Glutamatergic neuron (in vitro differentiated cells): Measurements from ENCODE around the gene TATDN3. TPM values are rescaled to one million over a fixed set of nuclear protein-coding genes. Genes with fewer than 3 reads are reported as not detected.

Source experiments
- DNase-seq: peaks from one replicate; pipeline ENCODE4 v3.0.0; 2022
- H3K27ac Mint-ChIP-seq: one replicate; pipeline ENCODE4 v1.8.0; 2020; ENCODE audit warnings: mild to moderate bottlenecking, mixed read lengths, inconsistent platforms; ENCODE audit not compliant: unreplicated experiment
- H3K27me3 Mint-ChIP-seq: one replicate; pipeline ENCODE4 v1.8.0; 2020; ENCODE audit warnings: mild to moderate bottlenecking, moderate library complexity, mixed read lengths, inconsistent platforms; ENCODE audit not compliant: unreplicated experiment
- H3K36me3 Mint-ChIP-seq: one replicate; pipeline ENCODE4 v1.8.0; 2020; ENCODE audit warnings: mild to moderate bottlenecking, mixed read lengths, inconsistent platforms; ENCODE audit not compliant: unreplicated experiment
- H3K4me1 Mint-ChIP-seq: one replicate; pipeline ENCODE4 v1.8.0; 2020; ENCODE audit warnings: mild to moderate bottlenecking, low read depth, mixed read lengths, inconsistent platforms; ENCODE audit not compliant: unreplicated experiment
- H3K4me3 Mint-ChIP-seq: one replicate; pipeline ENCODE4 v1.8.0; 2020; ENCODE audit warnings: mild to moderate bottlenecking, mixed read lengths, inconsistent platforms; ENCODE audit not compliant: unreplicated experiment
- H3K9me3 Mint-ChIP-seq: one replicate; pipeline ENCODE4 v1.8.0; 2020; ENCODE audit warnings: mild to moderate bottlenecking, moderate library complexity, mixed read lengths, inconsistent platforms; ENCODE audit not compliant: unreplicated experiment
- total RNA-seq: library from RNA; stranded (reverse); fragmentation: NEBNext Ultra II Directional; extraction: Animal tissue kit (Norgen Biotek cat#: 25700); gene quantifications from one replicate; pipeline ENCODE4 v1.2.1, GENCODE V29; 2021; ENCODE audit not compliant: unreplicated experiment
- TF ChIP-seq, protein P1 (sequence below): fragments of 200-600 bp; sonication (generic); IDR thresholded peaks from one replicate; pipeline ENCODE4 v1.5.0; 2021; ENCODE audit not compliant: partially characterized antibody, unreplicated experiment

Gene TATDN3
- total RNA-seq, 1 donor from 2014 or later: 15.8 TPM

- H3K36me3 Mint-ChIP-seq: peaks cover 19% of the 10 kb centered on the region
- TF ChIP-seq, protein P1, sequence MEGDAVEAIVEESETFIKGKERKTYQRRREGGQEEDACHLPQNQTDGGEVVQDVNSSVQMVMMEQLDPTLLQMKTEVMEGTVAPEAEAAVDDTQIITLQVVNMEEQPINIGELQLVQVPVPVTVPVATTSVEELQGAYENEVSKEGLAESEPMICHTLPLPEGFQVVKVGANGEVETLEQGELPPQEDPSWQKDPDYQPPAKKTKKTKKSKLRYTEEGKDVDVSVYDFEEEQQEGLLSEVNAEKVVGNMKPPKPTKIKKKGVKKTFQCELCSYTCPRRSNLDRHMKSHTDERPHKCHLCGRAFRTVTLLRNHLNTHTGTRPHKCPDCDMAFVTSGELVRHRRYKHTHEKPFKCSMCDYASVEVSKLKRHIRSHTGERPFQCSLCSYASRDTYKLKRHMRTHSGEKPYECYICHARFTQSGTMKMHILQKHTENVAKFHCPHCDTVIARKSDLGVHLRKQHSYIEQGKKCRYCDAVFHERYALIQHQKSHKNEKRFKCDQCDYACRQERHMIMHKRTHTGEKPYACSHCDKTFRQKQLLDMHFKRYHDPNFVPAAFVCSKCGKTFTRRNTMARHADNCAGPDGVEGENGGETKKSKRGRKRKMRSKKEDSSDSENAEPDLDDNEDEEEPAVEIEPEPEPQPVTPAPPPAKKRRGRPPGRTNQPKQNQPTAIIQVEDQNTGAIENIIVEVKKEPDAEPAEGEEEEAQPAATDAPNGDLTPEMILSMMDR: no peak
- H3K9me3 Mint-ChIP-seq: peaks cover 11% of the 10 kb centered on the region
- H3K27ac Mint-ChIP-seq: no peak overlapping the region
- H3K27me3 Mint-ChIP-seq: peaks cover 6% of the 10 kb centered on the region
- DNase-seq: no peak
- H3K4me3 Mint-ChIP-seq: no peak overlapping the region
- H3K4me1 Mint-ChIP-seq: no peaks in the 10 kb centered on the region
Measured at GRCh38 chr1:212820969-212821368, 29.3 kb downstream of the TATDN3 start.

DNA sequence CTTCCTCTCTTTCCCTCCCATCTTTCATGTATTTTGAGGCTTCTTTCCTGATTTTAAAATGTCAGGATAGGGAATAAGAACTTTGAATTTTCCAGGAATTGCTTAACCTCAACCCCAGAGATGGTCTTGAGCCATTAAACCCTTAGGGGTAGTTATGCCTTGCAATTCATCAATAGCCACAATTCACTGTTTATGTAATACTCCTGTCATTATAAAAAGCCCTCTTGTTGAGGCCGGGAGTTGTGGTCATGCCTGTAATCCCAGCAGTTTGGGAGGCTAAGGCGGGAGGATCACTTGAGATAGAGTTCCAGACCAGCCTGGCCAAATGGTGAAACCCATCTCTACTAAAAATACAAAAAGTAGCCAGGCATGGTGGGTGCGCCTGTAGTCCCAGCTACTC lies 31.3 kb downstream of the TATDN3 start:
- Mint-ChIP-seq H3K27me3 (peaks cover 10% of the 10 kb centered on the region), H3K36me3 (peaks cover 28% of the 10 kb centered on the region), H3K4me3 (no peak overlapping the region), H3K4me1 (no peaks in the 10 kb centered on the region), H3K9me3 (peaks cover 16% of the 10 kb centered on the region), H3K27ac (no peak overlapping the region)
- no peak for DNase-seq
- TF ChIP-seq, protein P1: no peak

DNA sequence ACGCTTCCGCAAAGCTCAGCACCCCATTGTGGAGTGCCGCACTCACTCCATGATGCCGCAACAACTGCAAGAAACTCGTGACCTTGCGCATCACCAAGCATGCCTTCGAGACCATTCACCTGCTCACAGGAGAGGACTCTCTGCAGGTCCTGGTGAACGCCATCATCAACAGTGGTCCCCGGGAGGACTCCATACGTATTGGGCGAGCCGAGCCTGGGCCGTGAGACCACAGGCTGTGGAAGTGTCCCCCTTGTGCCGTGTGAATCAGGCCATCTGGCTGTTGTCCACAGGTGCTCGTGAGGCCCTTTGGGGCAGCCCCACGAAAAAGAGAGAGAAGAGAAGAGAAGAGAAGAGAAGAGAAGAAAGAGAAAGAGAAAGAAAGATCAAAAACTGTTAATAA lies 32.5 kb downstream of the TATDN3 start:
- Mint-ChIP-seq H3K9me3 (peaks cover 16% of the 10 kb centered on the region), H3K4me3 (peak overlapping the region; percentile 8), H3K4me1 (no peaks in the 10 kb centered on the region), H3K27me3 (peaks cover 10% of the 10 kb centered on the region), H3K36me3 (peaks cover 28% of the 10 kb centered on the region), H3K27ac (no peak overlapping the region)
- TF ChIP-seq, protein P1: no peak
- DNase-seq: no peak

DNA sequence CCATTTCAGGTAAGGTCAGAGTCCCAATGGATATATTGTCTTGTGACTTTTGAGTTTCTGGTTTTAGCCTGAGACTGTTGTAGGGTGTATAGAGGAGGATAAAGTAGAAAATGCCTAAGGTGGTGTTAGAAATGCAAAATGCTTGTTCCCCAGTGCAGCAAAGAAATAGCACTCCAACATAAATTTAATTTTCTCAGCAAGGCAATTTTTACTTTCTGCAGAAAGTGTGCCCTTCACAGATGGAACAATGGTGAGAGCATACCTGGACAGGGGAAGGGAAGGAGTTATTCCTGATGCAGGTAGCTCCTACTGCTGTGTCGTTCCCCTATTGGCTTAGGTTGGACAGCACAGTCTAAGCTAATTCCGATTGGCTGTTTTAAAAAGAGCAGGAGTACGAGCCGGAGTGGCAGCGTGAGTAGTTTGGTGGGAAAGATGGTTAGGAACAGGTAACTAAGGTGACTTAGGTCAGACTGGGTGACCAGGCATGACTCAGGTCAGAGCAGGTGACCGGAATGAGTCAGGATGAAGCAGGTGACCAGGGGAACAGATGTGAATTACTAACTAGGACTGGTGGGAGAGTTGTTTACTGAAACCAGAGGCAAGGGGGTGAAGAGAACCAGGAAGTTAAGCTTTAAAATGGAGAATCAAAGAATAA lies 34.2 kb downstream of the TATDN3 start:
- H3K36me3 Mint-ChIP-seq: peaks cover 28% of the 10 kb centered on the region
- H3K27ac Mint-ChIP-seq: no peak overlapping the region
- peaks cover 10% of the 10 kb centered on the region for H3K27me3 Mint-ChIP-seq
- H3K9me3 Mint-ChIP-seq: peaks cover 16% of the 10 kb centered on the region
- H3K4me1 Mint-ChIP-seq: no peaks in the 10 kb centered on the region
- no peak overlapping the region for H3K4me3 Mint-ChIP-seq
- DNase-seq: no peak
- TF ChIP-seq, protein P1: no peak

GRCh38 chr1:212827171-212827776 lies 35.6 kb downstream of the TATDN3 start:
- H3K9me3 Mint-ChIP-seq: peaks cover 16% of the 10 kb centered on the region
- H3K36me3 Mint-ChIP-seq: peaks cover 28% of the 10 kb centered on the region
- H3K27ac Mint-ChIP-seq: no peak overlapping the region
- no peak for DNase-seq
- H3K4me1 Mint-ChIP-seq: no peaks in the 10 kb centered on the region
- H3K4me3 Mint-ChIP-seq: no peak overlapping the region
- TF ChIP-seq, protein P1: no peak
- H3K27me3 Mint-ChIP-seq: peaks cover 10% of the 10 kb centered on the region
